Naive thymus-derived CD8-positive, alpha-beta T cell (primary cell): ENCODE data around the gene CENATAC. TPM values are rescaled to one million over a fixed set of nuclear protein-coding genes. Genes with fewer than 3 reads are reported as not detected.

Source experiments
- ATAC-seq, 2 donors: fragments of 150-1000 bp; cut with Tn5 transposase in 1 of 2; sonication (Bioruptor Pico), chemical (Tn5 transposase) in 1 of 2; 1 replicate in 1 of 2; 2 replicates in 1 of 2; pipeline ENCODE4 v1.10.0; 2021; ENCODE audit warnings: mild to moderate bottlenecking in 2 of 2, moderate library complexity in 2 of 2
- POLR2A ChIA-PET: fragments of 350-600 bp; sonication (Branson Sonifier 250); formaldehyde crosslinking; loops from one replicate; lab custom pipeline; 2021; ENCODE audit warnings: antibody characterized with exemption; lab: Charles Lee
- DNase-seq, 10 donors: peaks; one replicate each; pipeline versions ENCODE4 v3.0.0 to v3.0.0-alpha.2; 2020 to 2022
- H3K27ac Mint-ChIP-seq, 10 donors: one replicate each; pipeline ENCODE4 v1.8.0; 2020 to 2022; ENCODE audit warnings: mild to moderate bottlenecking in 10 of 10, mixed read lengths in 10 of 10, moderate library complexity in 4 of 10, inconsistent platforms in 1 of 10
- H3K27me3 Mint-ChIP-seq, 5 donors: one replicate each; pipeline ENCODE4 v1.8.0; 2021 to 2022; ENCODE audit warnings: mixed read lengths in 5 of 5
- H3K36me3 Mint-ChIP-seq, 3 donors: one replicate each; pipeline ENCODE4 v1.8.0; 2020 to 2022; ENCODE audit warnings: mixed read lengths in 3 of 3, mild to moderate bottlenecking in 2 of 3, inconsistent platforms in 1 of 3
- H3K4me1 Mint-ChIP-seq, 4 donors: one replicate each; pipeline ENCODE4 v1.8.0; 2021 to 2022; ENCODE audit warnings: mixed read lengths in 4 of 4
- H3K4me3 Mint-ChIP-seq, 10 donors: one replicate each; pipeline ENCODE4 v1.8.0; 2020 to 2022; ENCODE audit warnings: mild to moderate bottlenecking in 10 of 10, mixed read lengths in 10 of 10, moderate library complexity in 6 of 10, inconsistent platforms in 1 of 10
- H3K9me3 Mint-ChIP-seq, 9 donors: one replicate each; pipeline ENCODE4 v1.8.0; 2020 to 2022; ENCODE audit warnings: mixed read lengths in 9 of 9, mild to moderate bottlenecking in 3 of 9, inconsistent platforms in 1 of 9, moderate library complexity in 1 of 9
- microRNA-seq: library from miRNA; unstranded; fragments of <30 nt; microRNA quantifications from one replicate; pipeline ENCODE4 v1.2.0, GENCODE V29; 2022; ENCODE audit warnings: borderline microRNAs expressed
- polyA plus RNA-seq, 3 donors: library from polyadenylated mRNA; unstranded; fragments of 300-500 nt; fragmentation: Illumina TruSeq; gene quantifications; one replicate each; pipeline ENCODE4 v1.2.3, GENCODE V29; 2021
- total RNA-seq, 8 experiments: library from RNA in 2 of 8; stranded (reverse) in 2 of 8; gene quantifications; one replicate each; pipeline ENCODE4 v1.2.3 and lab custom pipeline; 2021 to 2026

CENATAC gene
- total and polyA plus RNA-seq, 5 experiments from 2014 or later: 6.1 to 144 (median 9.1) TPM

GRCh38 chr11:119061256-119061655 lies 63.3 kb downstream of the CENATAC start:
- DNase-seq: no peak
- Mint-ChIP-seq H3K4me3 (no peak overlapping the region), H3K9me3 (no peaks in the 10 kb centered on the region), H3K4me1 (peaks cover 10 to 45% (median 30%) of the 10 kb centered on the region in 4 donors), H3K27me3 (no peaks in the 10 kb centered on the region), H3K36me3 (peaks cover 0 to 23% (median 2%) of the 10 kb centered on the region in 3 donors), H3K27ac (peak overlapping the region in 1 of 10 donors; percentile 25)
- ATAC-seq: no peak
- POLR2A ChIA-PET: interaction anchor here (0.6 to 0.7 kb wide), 3 partner anchors 16 to 34 kb away, joined by 4 read pairs; partner anchors contain the start of gene HMBS

- ATAC-seq: no peak
- H3K9me3 Mint-ChIP-seq: no peaks in the 10 kb centered on the region
- H3K4me3 Mint-ChIP-seq: no peak overlapping the region
- H3K27ac Mint-ChIP-seq: peak overlapping the region in 1 of 10 donors; percentile 15
- no peaks in the 10 kb centered on the region for H3K27me3 Mint-ChIP-seq
- no peak for DNase-seq
- H3K4me1 Mint-ChIP-seq: peaks cover 12 to 49% (median 33%) of the 10 kb centered on the region in 4 donors
- POLR2A ChIA-PET: interaction anchor here (1.2 kb wide), 1 partner anchor 46 kb away, joined by 4 read pairs; no protein-coding TSS in a partner anchor
- peaks cover 0 to 24% (median 2%) of the 10 kb centered on the region in 3 donors for H3K36me3 Mint-ChIP-seq
Observed at GRCh38 chr11:119062779-119063178, 64.8 kb downstream of the CENATAC start.

GRCh38 chr11:119065369-119065768 lies 67.4 kb downstream of the CENATAC start:
- H3K4me1 Mint-ChIP-seq: peaks cover 15 to 58% (median 38%) of the 10 kb centered on the region in 4 donors
- no peaks in the 10 kb centered on the region for H3K9me3 Mint-ChIP-seq
- ATAC-seq: peak in 1 of 2 donors; percentile 21
- peak in 7 of 10 donors; percentile 36 to 71 (median 47) for DNase-seq
- H3K36me3 Mint-ChIP-seq: peaks cover 0 to 35% (median 5%) of the 10 kb centered on the region in 3 donors
- H3K4me3 Mint-ChIP-seq: peak overlapping the region in 8 of 10 donors; percentile 7 to 88 (median 54)
- H3K27me3 Mint-ChIP-seq: no peaks in the 10 kb centered on the region
- peak overlapping the region; percentile 51 to 100 (median 97) for H3K27ac Mint-ChIP-seq
- POLR2A ChIA-PET: interaction anchor here (0.6 to 4.0 kb wide), 4 partner anchors 19 to 55 kb away, joined by 3 to 37 read pairs (median 4); partner anchors contain the start of gene HMBS

Small RNA genes within 50 kb of the gene (microRNA-seq; reads per million reads assigned to microRNA genes)
- gene MIR3656: not detected

Other genes starting within 250 kb of the CENATAC start
- 100 to 1,000 TPM; 334 to 340 TPM for gene DDX6, start 207.0 kb upstream of the CENATAC start, total RNA-seq
- gene DDX6, start 207.0 kb upstream of the CENATAC start, polyA plus RNA-seq: 100 to 1,000 TPM in 2 of 3 donors, 10 to 100 TPM in 1; 82.7 to 107 (median 106) TPM
- gene CXCR5, start 114.2 kb upstream of the CENATAC start, total RNA-seq: 1 to 10 TPM; 3.2 to 3.5 TPM
- under 1 TPM; 0.17 to 0.63 (median 0.29) TPM for gene CXCR5, start 114.2 kb upstream of the CENATAC start, polyA plus RNA-seq
- 100 to 1,000 TPM; 283 TPM for gene BCL9L, start 72.2 kb upstream of the CENATAC start, total RNA-seq
- gene BCL9L, start 72.2 kb upstream of the CENATAC start, polyA plus RNA-seq: 1 to 10 TPM; 3.1 to 8.7 (median 4.3) TPM
- gene UPK2, start 41.8 kb upstream of the CENATAC start, total RNA-seq: under 1 TPM in 1 of 2 experiments, not detected in 1; 0.52 TPM
- gene UPK2, start 41.8 kb upstream of the CENATAC start, polyA plus RNA-seq: under 1 TPM in 1 of 3 donors, not detected in 2; 0.22 TPM
- not detected for gene FOXR1, start 26.4 kb upstream of the CENATAC start, total RNA-seq
- not detected for gene FOXR1, start 26.4 kb upstream of the CENATAC start, polyA plus RNA-seq
- gene RPS25, start 20.2 kb downstream of the CENATAC start, total RNA-seq: 1,000 to 10,000 TPM; 2,469 to 2,482 TPM
- 1,000 to 10,000 TPM; 5,252 to 6,742 (median 6,279) TPM for gene RPS25, start 20.2 kb downstream of the CENATAC start, polyA plus RNA-seq
- gene TRAPPC4, start 20.6 kb downstream of the CENATAC start, total RNA-seq: 100 to 1,000 TPM; 100 to 109 TPM
- gene TRAPPC4, start 20.6 kb downstream of the CENATAC start, polyA plus RNA-seq: 10 to 100 TPM; 73.0 to 97.6 (median 86.1) TPM
- 10 to 100 TPM; 15.3 to 17.1 TPM for gene SLC37A4, start 32.7 kb downstream of the CENATAC start, total RNA-seq
- 10 to 100 TPM in 2 of 3 donors, 1 to 10 TPM in 1; 9.7 to 12.8 (median 12.1) TPM for gene SLC37A4, start 32.7 kb downstream of the CENATAC start, polyA plus RNA-seq
- gene HYOU1, start 59.1 kb downstream of the CENATAC start, total RNA-seq: 10 to 100 TPM; 65.1 to 69.6 TPM
- 10 to 100 TPM; 14.1 to 17.1 (median 15.8) TPM for gene HYOU1, start 59.1 kb downstream of the CENATAC start, polyA plus RNA-seq
- gene VPS11, start 69.7 kb downstream of the CENATAC start, total RNA-seq: 10 to 100 TPM; 63.3 to 68.0 TPM
- gene VPS11, start 69.7 kb downstream of the CENATAC start, polyA plus RNA-seq: 10 to 100 TPM; 43.2 to 58.4 (median 44.8) TPM
- gene HMBS, start 86.7 kb downstream of the CENATAC start, total RNA-seq: 1 to 10 TPM; 6.9 to 8.0 TPM
- 10 to 100 TPM; 20.0 to 32.7 (median 24.3) TPM for gene HMBS, start 86.7 kb downstream of the CENATAC start, polyA plus RNA-seq
- 10 to 100 TPM; 29.0 to 37.5 TPM for gene DPAGT1, start 103.7 kb downstream of the CENATAC start, total RNA-seq
- 10 to 100 TPM; 28.7 to 30.8 (median 29.0) TPM for gene DPAGT1, start 103.7 kb downstream of the CENATAC start, polyA plus RNA-seq
- 10 to 100 TPM; 27.0 to 27.8 TPM for gene C2CD2L, start 109.2 kb downstream of the CENATAC start, total RNA-seq
- 1 to 10 TPM; 3.4 to 10.0 (median 4.0) TPM for gene C2CD2L, start 109.2 kb downstream of the CENATAC start, polyA plus RNA-seq
- gene HINFP, start 123.4 kb downstream of the CENATAC start, total RNA-seq: 10 to 100 TPM; 66.0 to 68.6 TPM
- gene HINFP, start 123.4 kb downstream of the CENATAC start, polyA plus RNA-seq: 10 to 100 TPM in 1 of 3 donors, 1 to 10 TPM in 2; 7.3 to 24.9 (median 7.5) TPM
- not detected for gene ABCG4, start 150.9 kb downstream of the CENATAC start, total RNA-seq
- gene ABCG4, start 150.9 kb downstream of the CENATAC start, polyA plus RNA-seq: not detected
- gene NLRX1, start 170.6 kb downstream of the CENATAC start, total RNA-seq: 10 to 100 TPM; 10.3 to 10.5 TPM
- 10 to 100 TPM in 1 of 3 donors, 1 to 10 TPM in 2; 4.0 to 10.9 (median 7.1) TPM for gene NLRX1, start 170.6 kb downstream of the CENATAC start, polyA plus RNA-seq
- gene NHERF4, start 187.3 kb downstream of the CENATAC start, total RNA-seq: under 1 TPM; 0.42 to 0.55 TPM
- gene NHERF4, start 187.3 kb downstream of the CENATAC start, polyA plus RNA-seq: not detected
- 10 to 100 TPM; 46.9 to 51.6 TPM for gene CBL, start 208.2 kb downstream of the CENATAC start, total RNA-seq
- gene CBL, start 208.2 kb downstream of the CENATAC start, polyA plus RNA-seq: 10 to 100 TPM; 11.5 to 16.1 (median 12.2) TPM